ENCODE data around the gene SUGT1.

DNA sequence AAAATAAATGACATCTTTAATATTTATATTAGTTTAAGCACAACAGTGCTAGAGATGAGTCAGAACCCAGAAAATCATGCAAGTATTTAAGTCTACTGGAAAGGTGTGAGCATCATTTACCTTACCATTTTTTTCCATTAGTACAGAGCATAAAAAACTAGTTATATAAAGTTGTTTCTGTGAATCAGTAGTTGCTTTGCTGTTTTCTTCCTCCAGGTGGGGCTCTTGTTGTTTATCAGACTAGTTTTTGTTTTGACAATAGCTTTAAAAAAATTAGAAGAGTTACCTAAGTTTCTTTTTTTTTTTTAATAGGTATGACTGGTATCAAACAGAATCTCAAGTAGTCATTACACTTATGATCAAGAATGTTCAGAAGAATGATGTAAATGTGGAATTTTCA lies 12.7 kb downstream of the SUGT1 start:
- TF ChIP-seq, protein P1, sequence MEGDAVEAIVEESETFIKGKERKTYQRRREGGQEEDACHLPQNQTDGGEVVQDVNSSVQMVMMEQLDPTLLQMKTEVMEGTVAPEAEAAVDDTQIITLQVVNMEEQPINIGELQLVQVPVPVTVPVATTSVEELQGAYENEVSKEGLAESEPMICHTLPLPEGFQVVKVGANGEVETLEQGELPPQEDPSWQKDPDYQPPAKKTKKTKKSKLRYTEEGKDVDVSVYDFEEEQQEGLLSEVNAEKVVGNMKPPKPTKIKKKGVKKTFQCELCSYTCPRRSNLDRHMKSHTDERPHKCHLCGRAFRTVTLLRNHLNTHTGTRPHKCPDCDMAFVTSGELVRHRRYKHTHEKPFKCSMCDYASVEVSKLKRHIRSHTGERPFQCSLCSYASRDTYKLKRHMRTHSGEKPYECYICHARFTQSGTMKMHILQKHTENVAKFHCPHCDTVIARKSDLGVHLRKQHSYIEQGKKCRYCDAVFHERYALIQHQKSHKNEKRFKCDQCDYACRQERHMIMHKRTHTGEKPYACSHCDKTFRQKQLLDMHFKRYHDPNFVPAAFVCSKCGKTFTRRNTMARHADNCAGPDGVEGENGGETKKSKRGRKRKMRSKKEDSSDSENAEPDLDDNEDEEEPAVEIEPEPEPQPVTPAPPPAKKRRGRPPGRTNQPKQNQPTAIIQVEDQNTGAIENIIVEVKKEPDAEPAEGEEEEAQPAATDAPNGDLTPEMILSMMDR (tag by site-specific recombination; IDR thresholded peaks at IDR 0.05), result no peak
- TF ChIP-seq, protein P2, sequence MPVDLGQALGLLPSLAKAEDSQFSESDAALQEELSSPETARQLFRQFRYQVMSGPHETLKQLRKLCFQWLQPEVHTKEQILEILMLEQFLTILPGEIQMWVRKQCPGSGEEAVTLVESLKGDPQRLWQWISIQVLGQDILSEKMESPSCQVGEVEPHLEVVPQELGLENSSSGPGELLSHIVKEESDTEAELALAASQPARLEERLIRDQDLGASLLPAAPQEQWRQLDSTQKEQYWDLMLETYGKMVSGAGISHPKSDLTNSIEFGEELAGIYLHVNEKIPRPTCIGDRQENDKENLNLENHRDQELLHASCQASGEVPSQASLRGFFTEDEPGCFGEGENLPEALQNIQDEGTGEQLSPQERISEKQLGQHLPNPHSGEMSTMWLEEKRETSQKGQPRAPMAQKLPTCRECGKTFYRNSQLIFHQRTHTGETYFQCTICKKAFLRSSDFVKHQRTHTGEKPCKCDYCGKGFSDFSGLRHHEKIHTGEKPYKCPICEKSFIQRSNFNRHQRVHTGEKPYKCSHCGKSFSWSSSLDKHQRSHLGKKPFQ (tag by site-specific recombination; IDR thresholded peaks at IDR 0.05), result no peak
- TF ChIP-seq ZNF19 (tag by site-specific recombination; IDR thresholded peaks at IDR 0.05; ENCODE audit: low read depth), result no peak
- TF ChIP-seq ZNF423 (tag by site-specific recombination; IDR thresholded peaks at IDR 0.05), result no peak
- TF ChIP-seq ZNF510 (tag by site-specific recombination; IDR thresholded peaks at IDR 0.05; ENCODE audit: insufficient replicate concordance), result no peak
- TF ChIP-seq ZNF830 (tag by site-specific recombination; IDR thresholded peaks at IDR 0.05; ENCODE audit: low read depth), result no peak

All from HEK293 (cell line).